GM18858 (cell line): ENCODE data around the gene RXRA.

Experiments used
- ATAC-seq: cut with Tn5 transposase; IDR thresholded peaks from one replicate; pipeline ENCODE4 v1.9.1; 2021; ENCODE audit not compliant: unreplicated experiment

RXRA gene

GRCh38 chr9:134484479-134484878 lies 158.2 kb downstream of the RXRA start:
- no peak for ATAC-seq

GRCh38 chr9:134485653-134486052 lies 159.4 kb downstream of the RXRA start:
- ATAC-seq = no peak

- ATAC-seq = no peak
These were observed 159.9 kb downstream of the RXRA start for GRCh38 chr9:134486143-134486591.

- ATAC-seq = no peak
These were observed 160.3 kb downstream of the RXRA start for GRCh38 chr9:134486596-134486995.
